Body of pancreas (tissue), 4 donors: ENCODE measurements around the gene AP3B1.

ENCODE experiments used
- POLR2A ChIP-seq, 3 donors: fragments of 450-650 bp; IDR thresholded peaks; one replicate each; pipeline ENCODE4 v1.6.1; 2016; ENCODE audit warnings: antibody characterized with exemption in 3 of 3, mild to moderate bottlenecking in 2 of 3
- TF ChIP-seq, protein P1 (sequence below), 7 experiments: fragments of 450-650 bp in 4 of 7; fragments of 200-600 bp in 3 of 7; sonication (generic) in 3 of 7; IDR thresholded peaks; one replicate each; pipeline ENCODE4 v1.5.1; 2016 to 2019; ENCODE audit warnings: antibody characterized with exemption in 7 of 7

DNA sequence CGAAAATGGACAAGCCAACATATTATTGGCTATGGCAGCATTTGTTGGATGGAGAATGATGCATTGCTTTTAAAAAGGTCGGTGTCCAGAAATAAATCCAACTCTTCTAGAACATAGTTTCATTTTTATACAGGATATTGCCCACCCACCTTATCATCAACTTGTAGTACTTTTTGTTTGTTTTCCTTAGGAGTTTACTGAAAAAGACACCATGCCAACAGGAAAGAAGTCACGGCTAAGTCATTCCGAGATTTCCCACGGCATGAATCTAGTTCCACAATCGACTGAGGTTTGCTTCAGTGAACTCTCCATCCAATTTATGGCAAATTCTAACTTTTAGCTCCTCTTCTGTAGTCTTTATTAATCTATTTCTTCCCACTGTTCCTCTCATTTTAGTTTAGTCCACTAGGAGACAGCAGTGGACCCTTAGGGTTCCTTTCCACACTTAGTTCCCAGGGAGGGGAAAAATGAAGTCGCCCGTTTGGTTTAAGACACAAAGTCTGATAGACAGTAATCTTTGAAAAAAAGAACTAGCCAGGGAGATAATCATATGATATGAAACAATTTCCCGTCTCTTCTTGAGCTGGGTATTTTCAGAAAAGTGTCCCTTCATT lies 237.5 kb downstream of the AP3B1 start:
- TF ChIP-seq, protein P1, sequence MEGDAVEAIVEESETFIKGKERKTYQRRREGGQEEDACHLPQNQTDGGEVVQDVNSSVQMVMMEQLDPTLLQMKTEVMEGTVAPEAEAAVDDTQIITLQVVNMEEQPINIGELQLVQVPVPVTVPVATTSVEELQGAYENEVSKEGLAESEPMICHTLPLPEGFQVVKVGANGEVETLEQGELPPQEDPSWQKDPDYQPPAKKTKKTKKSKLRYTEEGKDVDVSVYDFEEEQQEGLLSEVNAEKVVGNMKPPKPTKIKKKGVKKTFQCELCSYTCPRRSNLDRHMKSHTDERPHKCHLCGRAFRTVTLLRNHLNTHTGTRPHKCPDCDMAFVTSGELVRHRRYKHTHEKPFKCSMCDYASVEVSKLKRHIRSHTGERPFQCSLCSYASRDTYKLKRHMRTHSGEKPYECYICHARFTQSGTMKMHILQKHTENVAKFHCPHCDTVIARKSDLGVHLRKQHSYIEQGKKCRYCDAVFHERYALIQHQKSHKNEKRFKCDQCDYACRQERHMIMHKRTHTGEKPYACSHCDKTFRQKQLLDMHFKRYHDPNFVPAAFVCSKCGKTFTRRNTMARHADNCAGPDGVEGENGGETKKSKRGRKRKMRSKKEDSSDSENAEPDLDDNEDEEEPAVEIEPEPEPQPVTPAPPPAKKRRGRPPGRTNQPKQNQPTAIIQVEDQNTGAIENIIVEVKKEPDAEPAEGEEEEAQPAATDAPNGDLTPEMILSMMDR (IDR thresholded peaks at IDR 0.05) = no peak
- TF ChIP-seq POLR2A (IDR thresholded peaks at IDR 0.05) = no peak
